ENCODE results near the gene GOSR1.
A peak's percentile ranks its signal among the peaks of the same experiment; 100 is the strongest.

The GOSR1 gene

GRCh38 chr17:30477083-30477773 lies at the start of gene GOSR1:
GOSR1 (plus strand) TSS chr17:30477408; CDS start chr17:30477434, 26 bp downstream.
- peak within 1 kb of the TSS; percentile 97 for H3K27ac ChIP-seq
- peak; percentile 99 for TF ChIP-seq CTCF (conservative IDR thresholded peaks at IDR 0.05)

GRCh38 chr17:30427611-30428010 lies 49.6 kb upstream of the GOSR1 start:
- TF ChIP-seq CTCF (conservative IDR thresholded peaks at IDR 0.05): no peak
- no peak overlapping the region for H3K27ac ChIP-seq

GRCh38 chr17:30429155-30429554 lies 48.1 kb upstream of the GOSR1 start:
- TF ChIP-seq CTCF (conservative IDR thresholded peaks at IDR 0.05): no peak
- H3K27ac ChIP-seq: no peak overlapping the region

- TF ChIP-seq CTCF (conservative IDR thresholded peaks at IDR 0.05): no peak
- H3K27ac ChIP-seq: no peak overlapping the region
These were observed 43.7 kb upstream of the GOSR1 start for GRCh38 chr17:30433514-30433913.

- TF ChIP-seq CTCF (conservative IDR thresholded peaks at IDR 0.05): no peak
- H3K27ac ChIP-seq: no peak overlapping the region
These were observed 40.5 kb upstream of the GOSR1 start for GRCh38 chr17:30436729-30437128.

GRCh38 chr17:30443721-30444120 lies 33.5 kb upstream of the GOSR1 start:
- no peak for TF ChIP-seq CTCF (conservative IDR thresholded peaks at IDR 0.05)
- H3K27ac ChIP-seq: no peak overlapping the region

- peak overlapping the region; percentile 64 for H3K27ac ChIP-seq
These were observed 30.6 kb upstream of the GOSR1 start for GRCh38 chr17:30446640-30447039.

- H3K27ac ChIP-seq: no peak overlapping the region
- TF ChIP-seq CTCF (conservative IDR thresholded peaks at IDR 0.05): no peak
These were observed 27.7 kb upstream of the GOSR1 start for GRCh38 chr17:30449480-30449879.
